Nephron progenitor cell (in vitro differentiated cells): ENCODE results near the gene TMEM258.

Experiments
- DNase-seq: peaks from one replicate; pipeline ENCODE4 v3.0.0; 2021
- H3K27ac Mint-ChIP-seq: 2 replicates; pipeline ENCODE4 v1.8.0; 2021; ENCODE audit warnings: mild to moderate bottlenecking, moderate library complexity, mixed read lengths
- H3K27me3 Mint-ChIP-seq: 2 replicates; pipeline ENCODE4 v1.8.0; 2021; ENCODE audit warnings: mild to moderate bottlenecking, low read depth, mixed read lengths; ENCODE audit not compliant: poor library complexity
- H3K36me3 Mint-ChIP-seq: 2 replicates; pipeline ENCODE4 v1.8.0; 2021; ENCODE audit warnings: low read depth, mixed read lengths
- H3K4me1 Mint-ChIP-seq: 2 replicates; pipeline ENCODE4 v1.8.0; 2021; ENCODE audit warnings: mixed read lengths
- H3K4me3 Mint-ChIP-seq: 2 replicates; pipeline ENCODE4 v1.8.0; 2021; ENCODE audit warnings: mild to moderate bottlenecking, moderate library complexity, mixed read lengths
- H3K9me3 Mint-ChIP-seq: 2 replicates; pipeline ENCODE4 v1.8.0; 2021; ENCODE audit warnings: mild to moderate bottlenecking, moderate library complexity, mixed read lengths
- TF ChIP-seq, protein P1 (sequence below): fragments of 200-600 bp; sonication (generic); IDR thresholded peaks from 2 replicates; pipeline ENCODE4 v1.5.0; 2021; ENCODE audit warnings: antibody characterized with exemption

The TMEM258 gene

GRCh38 chr11:61762798-61763197, 29.6 kb downstream of the TMEM258 start:
- Mint-ChIP-seq H3K36me3 (no peaks in the 10 kb centered on the region), H3K4me1 (peaks cover 65% of the 10 kb centered on the region), H3K4me3 (peak overlapping the region; percentile 21), H3K9me3 (no peaks in the 10 kb centered on the region), H3K27ac (no peak overlapping the region), H3K27me3 (no peaks in the 10 kb centered on the region)
- DNase-seq = no peak
- TF ChIP-seq, protein P1, sequence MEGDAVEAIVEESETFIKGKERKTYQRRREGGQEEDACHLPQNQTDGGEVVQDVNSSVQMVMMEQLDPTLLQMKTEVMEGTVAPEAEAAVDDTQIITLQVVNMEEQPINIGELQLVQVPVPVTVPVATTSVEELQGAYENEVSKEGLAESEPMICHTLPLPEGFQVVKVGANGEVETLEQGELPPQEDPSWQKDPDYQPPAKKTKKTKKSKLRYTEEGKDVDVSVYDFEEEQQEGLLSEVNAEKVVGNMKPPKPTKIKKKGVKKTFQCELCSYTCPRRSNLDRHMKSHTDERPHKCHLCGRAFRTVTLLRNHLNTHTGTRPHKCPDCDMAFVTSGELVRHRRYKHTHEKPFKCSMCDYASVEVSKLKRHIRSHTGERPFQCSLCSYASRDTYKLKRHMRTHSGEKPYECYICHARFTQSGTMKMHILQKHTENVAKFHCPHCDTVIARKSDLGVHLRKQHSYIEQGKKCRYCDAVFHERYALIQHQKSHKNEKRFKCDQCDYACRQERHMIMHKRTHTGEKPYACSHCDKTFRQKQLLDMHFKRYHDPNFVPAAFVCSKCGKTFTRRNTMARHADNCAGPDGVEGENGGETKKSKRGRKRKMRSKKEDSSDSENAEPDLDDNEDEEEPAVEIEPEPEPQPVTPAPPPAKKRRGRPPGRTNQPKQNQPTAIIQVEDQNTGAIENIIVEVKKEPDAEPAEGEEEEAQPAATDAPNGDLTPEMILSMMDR = no peak

DNA sequence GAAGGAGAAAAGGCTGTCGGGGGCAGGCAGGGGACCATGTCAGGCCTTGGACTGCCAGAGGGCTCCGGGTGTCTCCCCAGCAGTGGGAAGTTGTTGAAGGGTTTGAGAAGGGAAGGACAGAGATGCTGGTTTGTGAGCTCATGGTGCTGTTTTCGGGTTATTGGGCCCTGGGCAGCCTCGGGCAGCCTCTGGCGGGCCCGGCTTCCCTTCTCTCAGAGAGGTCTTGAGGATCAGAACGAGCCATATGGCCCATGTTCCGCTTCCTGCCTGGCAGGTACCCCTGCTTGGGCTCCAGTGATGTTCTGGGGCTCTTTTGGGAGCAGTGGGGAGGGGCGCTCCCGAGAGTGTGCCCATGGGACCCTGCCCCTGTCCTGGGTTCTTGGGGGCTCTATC, 30.2 kb downstream of the TMEM258 start:
- Mint-ChIP-seq H3K27me3 (peaks cover under 1% of the 10 kb centered on the region), H3K4me3 (no peak overlapping the region), H3K36me3 (no peaks in the 10 kb centered on the region), H3K9me3 (no peaks in the 10 kb centered on the region), H3K27ac (no peak overlapping the region), H3K4me1 (peaks cover 69% of the 10 kb centered on the region)
- DNase-seq = no peak
- TF ChIP-seq, protein P1 = no peak

DNA sequence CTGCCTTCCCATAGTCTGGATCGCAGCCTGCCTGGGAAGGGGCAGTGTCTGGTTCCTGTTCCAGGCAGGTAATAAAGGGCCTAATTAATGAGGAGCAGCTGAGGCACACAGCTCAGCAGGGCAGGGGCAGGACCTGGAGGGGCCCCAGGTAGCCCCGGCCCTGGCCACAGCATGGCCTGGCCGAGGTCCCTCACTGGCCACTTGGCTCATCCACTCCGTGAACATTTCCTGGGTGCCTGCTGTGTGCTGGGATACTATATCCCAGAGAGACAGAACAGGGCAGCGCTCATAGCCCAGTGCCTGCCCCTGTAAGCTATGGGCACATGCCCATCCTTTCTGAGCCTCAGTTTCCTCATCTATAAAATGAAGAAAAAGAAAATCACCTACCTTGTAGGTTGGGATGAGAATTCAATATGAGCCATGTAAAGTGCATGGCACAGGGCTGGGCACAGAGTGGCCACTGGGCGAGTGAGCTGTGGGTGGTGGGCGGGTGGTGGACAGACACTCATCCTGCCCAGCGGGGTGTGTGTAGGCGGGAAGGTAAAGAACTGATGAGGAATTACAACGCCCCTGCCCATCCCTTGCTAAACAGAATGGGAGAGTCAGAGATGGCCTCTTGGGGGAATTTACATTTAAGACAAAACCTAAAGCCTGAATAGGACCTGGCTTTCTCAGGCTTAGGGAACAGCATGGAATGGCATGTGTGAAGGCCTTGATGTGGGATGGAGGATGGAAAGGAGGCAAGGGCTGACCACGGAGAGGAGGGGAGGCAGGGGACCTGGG, 30.8 kb downstream of the TMEM258 start:
- Mint-ChIP-seq H3K36me3 (no peaks in the 10 kb centered on the region), H3K4me1 (peaks cover 71% of the 10 kb centered on the region), H3K27ac (peak overlapping the region; percentile 62), H3K4me3 (no peak overlapping the region), H3K9me3 (no peaks in the 10 kb centered on the region), H3K27me3 (peaks cover 3% of the 10 kb centered on the region)
- TF ChIP-seq, protein P1 = no peak
- DNase-seq = no peak

DNA sequence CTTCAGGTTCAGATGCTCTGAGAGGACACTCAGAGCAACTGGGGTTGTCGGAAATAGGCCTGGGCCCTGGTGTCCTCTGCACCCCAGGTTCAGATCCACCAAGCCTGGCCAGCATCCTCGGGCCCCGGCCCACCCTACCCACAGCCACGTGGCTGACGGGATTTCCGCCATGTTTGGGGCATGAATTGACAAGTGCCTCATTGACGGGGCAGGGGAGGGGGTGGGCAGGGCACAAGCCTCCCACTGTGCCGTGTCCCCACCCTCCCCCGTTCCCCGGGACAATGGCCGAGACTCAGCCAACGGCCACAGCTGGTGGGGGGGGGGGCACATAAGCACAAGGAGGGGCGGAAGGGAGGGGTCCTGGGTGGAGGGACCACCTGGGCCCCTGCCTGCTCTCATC, 31.5 kb downstream of the TMEM258 start:
- TF ChIP-seq, protein P1 = no peak
- DNase-seq = no peak
- no peak overlapping the region for H3K4me3 Mint-ChIP-seq
- peaks cover 71% of the 10 kb centered on the region for H3K4me1 Mint-ChIP-seq
- no peaks in the 10 kb centered on the region for H3K36me3 Mint-ChIP-seq
- peaks cover 3% of the 10 kb centered on the region for H3K27me3 Mint-ChIP-seq
- no peak overlapping the region for H3K27ac Mint-ChIP-seq
- H3K9me3 Mint-ChIP-seq = no peaks in the 10 kb centered on the region

- Mint-ChIP-seq H3K36me3 (no peaks in the 10 kb centered on the region), H3K27ac (no peak overlapping the region), H3K4me1 (peaks cover 71% of the 10 kb centered on the region), H3K9me3 (no peaks in the 10 kb centered on the region), H3K27me3 (peaks cover 19% of the 10 kb centered on the region), H3K4me3 (no peak overlapping the region)
- TF ChIP-seq, protein P1 = no peak
- DNase-seq = no peak
Measured at GRCh38 chr11:61757213-61757862, 35.1 kb downstream of the TMEM258 start.
